Thyroid gland (tissue), 4 donors: ENCODE data around the gene RBM15. TPM values are rescaled to one million over a fixed set of nuclear protein-coding genes. Genes with fewer than 3 reads are reported as not detected.

Experiments used
- DNase-seq, 2 donors: peaks; one replicate each; pipeline ENCODE4 v3.0.0-alpha.2; 2019
- H3K27ac ChIP-seq, 3 donors: fragments of 200-600 bp; sonication (generic); 1 replicate in 2 of 3; 2 replicates in 1 of 3; pipeline ENCODE4 v1.5.1; 2016 to 2019; ENCODE audit warnings: mild to moderate bottlenecking in 1 of 3, moderate library complexity in 1 of 3
- H3K27me3 ChIP-seq: fragments of 200-600 bp; sonication (generic); one replicate; pipeline ENCODE4 v1.5.1; 2019
- H3K36me3 ChIP-seq, 2 donors: fragments of 200-600 bp; sonication (generic); one replicate each; pipeline ENCODE4 v1.5.1; 2016 to 2019
- H3K4me1 ChIP-seq, 2 donors: fragments of 200-600 bp; sonication (generic); one replicate each; pipeline ENCODE4 v1.5.1; 2017 to 2019
- H3K4me3 ChIP-seq, 3 donors: fragments of 200-600 bp; sonication (generic); replicated peaks in 1 of 3; 1 replicate in 2 of 3; 2 replicates in 1 of 3; pipeline ENCODE4 v1.5.1; 2016; ENCODE audit warnings: mild to moderate bottlenecking in 1 of 3
- H3K9me3 ChIP-seq: fragments of 200-600 bp; sonication (generic); one replicate; pipeline ENCODE4 v1.5.1; 2017
- POLR2A ChIP-seq, 2 donors: fragments of 450-650 bp; IDR thresholded peaks; one replicate each; pipeline ENCODE4 v1.6.1; 2017; ENCODE audit warnings: antibody characterized with exemption in 2 of 2, mild to moderate bottlenecking in 2 of 2, moderate library complexity in 1 of 2
- WGBS, 2 donors: methylation state at CpG; one replicate each; pipeline ENCODE4 v1.1.5; 2017; 5-methylcytosine and 5-hydroxymethylcytosine counted together
- intact Hi-C: fragments of 100-400 bp; cut with DNase I; formaldehyde crosslinking; loops from one replicate; pipeline ENCODE4 v1.15.1; 2023
- total RNA-seq, 4 donors: library from RNA; depleted of rRNA; stranded (reverse); fragments of >200 nt; gene quantifications; one replicate each; pipeline ENCODE4 v1.2.3, GENCODE V29; 2016
- TF ChIP-seq, protein P1 (sequence below), 6 experiments: fragments of 200-600 bp in 3 of 6; fragments of 450-650 bp in 3 of 6; sonication (generic) in 3 of 6; IDR thresholded peaks; one replicate each; pipeline ENCODE4 v1.5.1; 2016 to 2019; ENCODE audit warnings: antibody characterized with exemption in 6 of 6, mild to moderate bottlenecking in 2 of 6, inconsistent platforms in 1 of 6, moderate library complexity in 1 of 6

The RBM15 gene
- total RNA-seq, 4 donors from 2014 or later = 38.4 to 59.8 (median 40.7) TPM

DNA sequence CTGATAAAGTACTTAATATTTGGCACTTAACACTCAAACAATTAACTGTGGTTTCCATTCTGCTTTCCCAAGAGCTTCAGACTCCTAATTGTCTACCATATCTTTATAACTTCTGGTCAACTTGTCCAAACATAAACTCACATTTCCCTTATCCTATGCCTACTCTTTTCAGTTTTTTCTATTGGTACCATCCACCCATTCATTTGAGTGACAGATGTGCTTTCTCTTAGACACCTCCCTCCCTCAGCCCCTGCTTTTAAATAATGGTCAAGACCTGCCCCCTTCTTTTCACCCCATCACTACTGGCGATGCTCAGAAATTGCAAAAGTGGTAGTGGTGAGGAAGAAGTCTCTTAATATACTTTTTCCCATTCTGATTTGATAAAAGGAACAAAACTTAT is 46.2 kb downstream of the RBM15 start:
- Histone ChIP-seq H3K4me3 (no peak overlapping the region), H3K4me1 (no peaks in the 10 kb centered on the region), H3K27ac (no peak overlapping the region), H3K36me3 (no peaks in the 10 kb centered on the region), H3K27me3 (no peaks in the 10 kb centered on the region), H3K9me3 (no peaks in the 10 kb centered on the region)
- intact Hi-C loops = no loop called here
- TF ChIP-seq POLR2A (IDR thresholded peaks at IDR 0.05) = no peak
- TF ChIP-seq, protein P1, sequence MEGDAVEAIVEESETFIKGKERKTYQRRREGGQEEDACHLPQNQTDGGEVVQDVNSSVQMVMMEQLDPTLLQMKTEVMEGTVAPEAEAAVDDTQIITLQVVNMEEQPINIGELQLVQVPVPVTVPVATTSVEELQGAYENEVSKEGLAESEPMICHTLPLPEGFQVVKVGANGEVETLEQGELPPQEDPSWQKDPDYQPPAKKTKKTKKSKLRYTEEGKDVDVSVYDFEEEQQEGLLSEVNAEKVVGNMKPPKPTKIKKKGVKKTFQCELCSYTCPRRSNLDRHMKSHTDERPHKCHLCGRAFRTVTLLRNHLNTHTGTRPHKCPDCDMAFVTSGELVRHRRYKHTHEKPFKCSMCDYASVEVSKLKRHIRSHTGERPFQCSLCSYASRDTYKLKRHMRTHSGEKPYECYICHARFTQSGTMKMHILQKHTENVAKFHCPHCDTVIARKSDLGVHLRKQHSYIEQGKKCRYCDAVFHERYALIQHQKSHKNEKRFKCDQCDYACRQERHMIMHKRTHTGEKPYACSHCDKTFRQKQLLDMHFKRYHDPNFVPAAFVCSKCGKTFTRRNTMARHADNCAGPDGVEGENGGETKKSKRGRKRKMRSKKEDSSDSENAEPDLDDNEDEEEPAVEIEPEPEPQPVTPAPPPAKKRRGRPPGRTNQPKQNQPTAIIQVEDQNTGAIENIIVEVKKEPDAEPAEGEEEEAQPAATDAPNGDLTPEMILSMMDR (IDR thresholded peaks at IDR 0.05) = no peak
- no peak for DNase-seq
- 95 to 98% methylated on average over 1 of the region's 1 CpG for WGBS, 2 donors

DNA sequence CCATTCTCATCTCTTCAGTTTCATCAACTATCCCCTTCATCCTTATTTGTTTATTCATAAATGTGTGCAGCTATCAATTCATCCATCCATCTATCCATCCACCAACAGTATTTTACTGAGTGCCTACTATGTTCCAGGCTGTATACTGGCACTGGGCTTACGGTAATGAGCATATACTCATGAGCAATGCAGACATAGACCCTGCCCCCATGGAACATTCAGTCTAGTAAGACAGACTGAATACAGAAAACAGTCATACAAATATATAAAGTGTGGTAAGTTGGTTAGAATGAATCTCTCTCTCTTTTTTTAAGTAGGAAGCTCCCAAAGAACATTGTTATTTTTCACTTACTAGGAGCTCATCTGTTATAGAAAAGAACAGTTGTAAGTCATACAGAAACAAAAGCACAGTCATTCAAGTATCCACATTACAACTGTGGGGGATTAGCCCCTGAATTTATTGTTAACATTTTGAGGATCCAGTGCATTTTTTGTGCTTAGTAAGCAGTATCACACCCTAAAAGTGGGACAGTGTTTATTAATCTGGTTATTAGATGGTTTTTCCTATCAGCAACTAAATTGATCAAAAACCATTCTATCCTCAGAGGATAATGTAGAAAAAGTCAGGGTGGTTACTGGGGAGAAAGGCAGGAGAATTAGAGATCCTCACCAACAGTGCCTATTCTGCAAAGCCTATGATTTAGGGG is 48.0 kb downstream of the RBM15 start:
- WGBS, 2 donors = 98 to 100% methylated on average over 1 of the region's 1 CpG
- Histone ChIP-seq H3K9me3 (no peaks in the 10 kb centered on the region), H3K27me3 (no peaks in the 10 kb centered on the region), H3K4me3 (no peak overlapping the region), H3K36me3 (no peaks in the 10 kb centered on the region), H3K4me1 (peaks cover 0 to 5% of the 10 kb centered on the region in 2 donors), H3K27ac (no peak overlapping the region)
- TF ChIP-seq, protein P1 (IDR thresholded peaks at IDR 0.05) = no peak
- TF ChIP-seq POLR2A (IDR thresholded peaks at IDR 0.05) = no peak
- no peak for DNase-seq
- intact Hi-C loops = no loop called here

DNA sequence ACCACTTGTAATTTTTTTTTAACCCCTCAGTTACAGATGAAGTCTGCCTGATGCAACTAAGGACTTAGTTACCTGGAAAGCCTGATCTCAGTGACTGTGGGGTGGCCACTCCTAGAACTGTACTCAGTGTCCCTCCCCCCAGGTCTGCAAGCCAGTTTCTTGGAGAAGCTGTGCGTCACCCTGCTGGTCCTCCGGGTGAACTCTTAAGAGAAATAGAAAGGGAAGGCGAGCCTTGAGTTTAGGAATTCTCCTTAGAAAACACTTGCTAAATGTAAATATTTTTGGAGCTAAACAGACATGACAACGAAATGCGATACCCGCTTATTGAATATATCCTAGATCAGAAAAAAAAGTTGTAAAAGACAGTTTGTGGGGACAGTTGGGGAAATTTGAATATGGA is 50.9 kb downstream of the RBM15 start:
- H3K4me1 ChIP-seq = peaks cover 0 to 5% of the 10 kb centered on the region in 2 donors
- peak; percentile 60 to 74 for DNase-seq
- 47 to 55% methylated on average over 6 of the region's 6 CpGs for WGBS, 2 donors
- H3K4me3 ChIP-seq = peak overlapping the region in 2 of 3 donors; percentile 9 to 17
- intact Hi-C loops = no loop called here
- no peaks in the 10 kb centered on the region for H3K9me3 ChIP-seq
- H3K27ac ChIP-seq = peak overlapping the region; percentile 34 to 56 (median 54)
- TF ChIP-seq, protein P1 (IDR thresholded peaks at IDR 0.05) = peak in 1 of 6 experiments; percentile 22
- no peak for TF ChIP-seq POLR2A (IDR thresholded peaks at IDR 0.05)
- H3K27me3 ChIP-seq = no peaks in the 10 kb centered on the region
- no peaks in the 10 kb centered on the region for H3K36me3 ChIP-seq

DNA sequence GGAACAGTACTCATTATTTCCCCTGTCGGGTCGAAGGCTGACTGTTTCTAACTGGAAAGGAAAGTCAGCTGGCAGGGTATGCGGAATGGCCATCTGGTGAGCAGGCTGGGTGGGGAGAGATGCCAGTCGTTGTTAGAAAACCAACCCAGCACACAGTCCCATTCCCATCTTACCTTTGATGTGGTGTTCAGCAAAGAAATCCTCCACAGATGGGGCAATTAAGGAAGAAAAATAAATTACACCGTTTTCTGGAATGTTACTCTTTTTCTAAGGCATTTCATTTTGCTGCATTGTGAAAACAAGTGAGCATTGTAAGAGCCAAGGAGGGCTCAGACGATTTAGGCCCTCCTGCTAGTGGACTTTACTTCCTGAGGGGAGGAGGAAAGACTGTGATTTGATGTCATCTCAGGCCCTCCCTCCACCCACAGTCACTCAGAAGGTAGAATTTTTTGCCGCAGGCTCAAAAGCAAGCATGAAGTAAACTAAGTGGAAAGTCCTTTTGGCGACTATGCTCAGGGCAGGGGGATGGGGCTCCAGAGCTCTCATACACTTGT is 51.6 kb downstream of the RBM15 start, which contains the start of gene SLC16A4:
SLC16A4 (minus strand) TSS at position 335 of the 554 bp plus-strand sequence. CDS start 1,703 bp downstream, outside the sequence.
- Histone ChIP-seq H3K4me1 (peaks cover 0 to 5% of the 10 kb centered on the region in 2 donors), H3K9me3 (no peaks in the 10 kb centered on the region), H3K27me3 (no peaks in the 10 kb centered on the region), H3K4me3 (peak within 1 kb of the TSS in 2 of 3 donors; percentile 9 to 17), H3K27ac (peak within 1 kb of the TSS; percentile 34 to 56 (median 54)), H3K36me3 (no peaks in the 10 kb centered on the region)
- TF ChIP-seq, protein P1 (IDR thresholded peaks at IDR 0.05) = no peak
- peak in 1 of 2 donors; percentile 57 for TF ChIP-seq POLR2A (IDR thresholded peaks at IDR 0.05)
- intact Hi-C loops = no loop called here
- WGBS, 2 donors = 15 to 18% methylated on average over 8 of the region's 8 CpGs
- DNase-seq = peak; percentile 53 to 57

DNA sequence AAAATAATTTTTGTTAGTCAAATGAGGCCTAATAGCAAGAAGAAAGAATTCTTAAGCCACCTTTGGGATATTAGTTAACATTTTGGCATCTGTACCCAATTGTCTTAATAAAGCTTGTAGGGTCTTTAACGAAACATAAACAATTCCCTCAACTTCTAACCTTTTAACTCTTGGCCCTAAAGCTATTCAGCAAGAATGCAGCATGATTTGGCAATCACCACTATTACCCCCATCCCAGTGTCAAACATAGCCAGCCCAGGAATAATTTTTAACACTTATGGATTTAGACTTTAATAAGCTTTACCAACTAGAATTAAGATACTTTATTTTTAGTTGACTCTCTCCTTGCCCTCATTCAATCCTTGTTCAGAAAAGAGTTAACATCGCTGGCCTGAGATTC is 54.1 kb downstream of the RBM15 start:
- H3K27me3 ChIP-seq = no peaks in the 10 kb centered on the region
- WGBS, 2 donors = 91 to 94% methylated on average over 2 of the region's 2 CpGs
- H3K4me1 ChIP-seq = peaks cover 0 to 5% of the 10 kb centered on the region in 2 donors
- no peak overlapping the region for H3K27ac ChIP-seq
- no peaks in the 10 kb centered on the region for H3K9me3 ChIP-seq
- intact Hi-C loops = no loop called here
- H3K36me3 ChIP-seq = no peaks in the 10 kb centered on the region
- no peak for DNase-seq
- no peak for TF ChIP-seq POLR2A (IDR thresholded peaks at IDR 0.05)
- TF ChIP-seq, protein P1 (IDR thresholded peaks at IDR 0.05) = no peak
- H3K4me3 ChIP-seq = no peak overlapping the region
